Measurements from ENCODE around the gene INKA2. TPM values are rescaled to one million over a fixed set of nuclear protein-coding genes. Genes with fewer than 3 reads are reported as not detected.

Gene INKA2
- total and polyA plus RNA-seq, 2 experiments from 2014 or later, result 1.8 to 3.2 TPM

DNA sequence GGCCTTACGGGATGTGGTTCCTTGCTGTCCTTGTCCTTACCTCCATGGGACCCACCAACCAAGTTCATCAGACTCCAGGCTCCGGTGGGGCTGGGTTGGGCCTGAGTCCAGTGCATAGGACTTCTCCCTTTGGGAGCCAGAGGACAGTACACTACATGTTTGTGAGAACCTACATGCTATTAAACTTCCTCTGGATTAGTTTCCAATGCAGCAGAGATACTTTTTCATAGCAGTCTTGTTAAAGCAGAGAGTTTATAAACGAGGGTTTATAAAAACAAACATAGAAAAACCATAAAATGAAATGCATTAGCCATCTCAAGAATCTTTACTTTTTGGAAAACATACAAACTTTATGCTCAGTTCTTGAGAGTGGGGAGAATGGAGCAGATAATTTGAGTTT, 33.4 kb downstream of the INKA2 start:
- H2AFZ ChIP-seq, result no peak overlapping the region
- H3K4me2 ChIP-seq, result no peak overlapping the region
- H3K9me2 ChIP-seq (replicated peaks; ENCODE audit: insufficient read depth), result no peaks in the 10 kb centered on the region
- H3K4me3 ChIP-seq, result no peak overlapping the region
- no peaks in the 10 kb centered on the region for H4K20me1 ChIP-seq (ENCODE audit: insufficient read depth, poor library complexity, severe bottlenecking)
- WGBS (ENCODE audit: low lambda C conversion rate, missing lambda C conversion rate), result 62% methylated on average over 3 of the region's 3 CpGs
- no peaks in the 10 kb centered on the region for H3K27me3 ChIP-seq
- no peaks in the 10 kb centered on the region for H3K9me3 ChIP-seq (ENCODE audit: low read depth)
- TF ChIP-seq EZH2 (IDR thresholded peaks at IDR 0.05; ENCODE audit: borderline replicate concordance) (no peak), EZH2phosphoT487 (IDR thresholded peaks at IDR 0.05; ENCODE audit: low read depth, severe bottlenecking, unreplicated experiment) (no peak)
- TF ChIP-seq, protein P1, sequence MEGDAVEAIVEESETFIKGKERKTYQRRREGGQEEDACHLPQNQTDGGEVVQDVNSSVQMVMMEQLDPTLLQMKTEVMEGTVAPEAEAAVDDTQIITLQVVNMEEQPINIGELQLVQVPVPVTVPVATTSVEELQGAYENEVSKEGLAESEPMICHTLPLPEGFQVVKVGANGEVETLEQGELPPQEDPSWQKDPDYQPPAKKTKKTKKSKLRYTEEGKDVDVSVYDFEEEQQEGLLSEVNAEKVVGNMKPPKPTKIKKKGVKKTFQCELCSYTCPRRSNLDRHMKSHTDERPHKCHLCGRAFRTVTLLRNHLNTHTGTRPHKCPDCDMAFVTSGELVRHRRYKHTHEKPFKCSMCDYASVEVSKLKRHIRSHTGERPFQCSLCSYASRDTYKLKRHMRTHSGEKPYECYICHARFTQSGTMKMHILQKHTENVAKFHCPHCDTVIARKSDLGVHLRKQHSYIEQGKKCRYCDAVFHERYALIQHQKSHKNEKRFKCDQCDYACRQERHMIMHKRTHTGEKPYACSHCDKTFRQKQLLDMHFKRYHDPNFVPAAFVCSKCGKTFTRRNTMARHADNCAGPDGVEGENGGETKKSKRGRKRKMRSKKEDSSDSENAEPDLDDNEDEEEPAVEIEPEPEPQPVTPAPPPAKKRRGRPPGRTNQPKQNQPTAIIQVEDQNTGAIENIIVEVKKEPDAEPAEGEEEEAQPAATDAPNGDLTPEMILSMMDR (IDR thresholded peaks at IDR 0.05; ENCODE audit: poor library complexity), result no peak
- no peak for DNase-seq (ENCODE audit: low spot score)
- peak overlapping the region; percentile 42 for H3K27ac ChIP-seq
- H3K36me3 ChIP-seq (replicated peaks; ENCODE audit: insufficient read depth, low read depth), result no peaks in the 10 kb centered on the region
- H3K79me2 ChIP-seq, result no peaks in the 10 kb centered on the region
- H3K4me1 ChIP-seq (ENCODE audit: insufficient read depth), result peaks cover 10% of the 10 kb centered on the region

- Histone ChIP-seq H3K4me1 (ENCODE audit: insufficient read depth) (peaks cover 10% of the 10 kb centered on the region), H3K4me2 (no peak overlapping the region), H3K79me2 (no peaks in the 10 kb centered on the region), H3K27ac (peak overlapping the region; percentile 42), H4K20me1 (ENCODE audit: insufficient read depth, poor library complexity, severe bottlenecking) (no peaks in the 10 kb centered on the region), H3K27me3 (no peaks in the 10 kb centered on the region), H3K9me2 (replicated peaks; ENCODE audit: insufficient read depth) (no peaks in the 10 kb centered on the region), H3K9me3 (ENCODE audit: low read depth) (no peaks in the 10 kb centered on the region), H3K4me3 (no peak overlapping the region), H2AFZ (no peak overlapping the region), H3K36me3 (replicated peaks; ENCODE audit: insufficient read depth, low read depth) (no peaks in the 10 kb centered on the region)
- TF ChIP-seq, protein P1 (IDR thresholded peaks at IDR 0.05; ENCODE audit: poor library complexity), result no peak
- no peak for TF ChIP-seq EZH2 (IDR thresholded peaks at IDR 0.05; ENCODE audit: borderline replicate concordance)
- TF ChIP-seq EZH2phosphoT487 (IDR thresholded peaks at IDR 0.05; ENCODE audit: low read depth, severe bottlenecking, unreplicated experiment), result no peak
- peak; percentile 38 for DNase-seq (ENCODE audit: low spot score)
Observed at GRCh38 chr1:111704776-111705175, 34.4 kb downstream of the INKA2 start.

DNA sequence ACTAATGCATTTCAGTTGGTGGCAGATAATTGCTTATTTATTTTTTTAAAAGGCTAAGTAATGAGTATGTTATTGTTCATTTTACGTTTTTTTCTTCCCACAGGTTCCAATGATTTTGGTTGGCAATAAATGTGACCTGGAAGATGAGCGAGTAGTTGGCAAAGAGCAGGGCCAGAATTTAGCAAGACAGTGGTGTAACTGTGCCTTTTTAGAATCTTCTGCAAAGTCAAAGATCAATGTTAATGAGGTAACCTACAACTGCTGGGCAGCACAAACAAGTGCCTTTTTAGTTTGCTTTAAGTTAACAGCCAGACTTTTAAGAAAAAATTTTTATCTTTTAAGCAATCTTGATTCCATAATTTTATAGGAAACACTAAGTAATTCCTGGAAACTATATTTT, 35.0 kb downstream of the INKA2 start:
- H3K9me3 ChIP-seq (ENCODE audit: low read depth), result no peaks in the 10 kb centered on the region
- H4K20me1 ChIP-seq (ENCODE audit: insufficient read depth, poor library complexity, severe bottlenecking), result no peaks in the 10 kb centered on the region
- no peak overlapping the region for H3K4me3 ChIP-seq
- H3K27ac ChIP-seq, result peak overlapping the region; percentile 24
- H3K4me1 ChIP-seq (ENCODE audit: insufficient read depth), result peaks cover 10% of the 10 kb centered on the region
- no peaks in the 10 kb centered on the region for H3K27me3 ChIP-seq
- no peak overlapping the region for H2AFZ ChIP-seq
- no peaks in the 10 kb centered on the region for H3K9me2 ChIP-seq (replicated peaks; ENCODE audit: insufficient read depth)
- H3K36me3 ChIP-seq (replicated peaks; ENCODE audit: insufficient read depth, low read depth), result no peaks in the 10 kb centered on the region
- 92% methylated on average over 2 of the region's 2 CpGs for WGBS (ENCODE audit: low lambda C conversion rate, missing lambda C conversion rate)
- DNase-seq (ENCODE audit: low spot score), result no peak
- TF ChIP-seq EZH2 (IDR thresholded peaks at IDR 0.05; ENCODE audit: borderline replicate concordance) (no peak), EZH2phosphoT487 (IDR thresholded peaks at IDR 0.05; ENCODE audit: low read depth, severe bottlenecking, unreplicated experiment) (no peak)
- TF ChIP-seq, protein P1 (IDR thresholded peaks at IDR 0.05; ENCODE audit: poor library complexity), result no peak
- H3K79me2 ChIP-seq, result no peaks in the 10 kb centered on the region
- no peak overlapping the region for H3K4me2 ChIP-seq
